Measurements from ENCODE around the gene CRYBA4.

The CRYBA4 gene

DNA sequence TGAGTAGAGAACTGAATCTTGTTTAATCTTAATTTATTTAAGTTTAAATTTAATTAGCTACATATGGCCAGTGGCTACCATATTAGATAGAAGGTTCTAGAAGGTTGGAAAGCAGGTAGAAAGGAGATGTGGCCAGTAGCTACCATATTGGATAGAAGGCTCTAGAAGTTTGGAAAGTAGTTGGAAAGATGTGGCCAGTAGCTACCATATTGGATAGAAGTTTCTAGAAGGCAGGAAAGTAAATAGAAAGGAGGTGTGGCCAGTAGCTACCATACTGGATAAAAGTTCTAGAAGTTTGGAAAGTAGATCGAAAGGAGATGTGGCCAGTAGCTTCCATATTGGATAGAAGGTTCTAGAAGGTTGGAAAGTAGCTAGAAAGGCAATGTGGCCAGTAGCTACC lies 2.2 kb downstream of the CRYBA4 start:
- DNase-seq, result no peak

- DNase-seq, result no peak
Measured at GRCh38 chr22:26624803-26625202, 3.0 kb downstream of the CRYBA4 start.

DNA sequence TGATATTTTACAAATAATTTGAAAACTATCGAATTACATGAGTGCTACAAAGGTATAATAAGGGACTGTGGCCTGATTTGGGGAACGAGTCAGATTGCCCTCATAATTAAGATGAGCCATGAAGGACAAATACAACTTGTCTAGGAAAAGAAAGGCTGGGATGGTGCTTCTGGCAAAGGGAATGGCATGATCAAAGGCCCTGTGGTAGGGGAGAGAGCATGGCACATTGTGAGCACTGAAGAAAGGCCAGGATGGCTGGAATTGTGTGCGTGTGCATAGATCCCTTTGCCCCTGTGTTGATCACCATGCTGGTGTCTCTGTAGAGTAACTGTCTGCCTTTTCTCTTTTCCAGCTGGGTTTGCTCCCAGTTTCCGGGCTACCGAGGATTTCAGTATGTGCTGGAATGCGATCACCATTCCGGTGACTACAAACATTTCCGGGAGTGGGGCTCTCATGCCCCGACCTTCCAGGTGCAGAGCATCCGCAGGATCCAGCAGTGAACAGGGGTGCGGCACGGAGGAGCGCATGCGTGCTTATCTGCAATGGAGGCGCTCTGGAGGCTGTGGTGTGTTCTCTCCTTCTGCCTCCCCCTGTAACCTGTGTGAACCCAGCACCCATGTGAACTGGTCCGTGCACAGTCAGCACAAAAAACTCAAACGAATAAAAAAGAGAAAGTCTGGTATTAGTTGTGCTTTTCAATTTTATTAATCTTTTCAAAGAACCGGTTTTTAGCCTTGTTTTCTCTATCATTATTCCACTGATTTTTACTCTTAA lies 8.4 kb downstream of the CRYBA4 start:
- DNase-seq, result no peak

DNA sequence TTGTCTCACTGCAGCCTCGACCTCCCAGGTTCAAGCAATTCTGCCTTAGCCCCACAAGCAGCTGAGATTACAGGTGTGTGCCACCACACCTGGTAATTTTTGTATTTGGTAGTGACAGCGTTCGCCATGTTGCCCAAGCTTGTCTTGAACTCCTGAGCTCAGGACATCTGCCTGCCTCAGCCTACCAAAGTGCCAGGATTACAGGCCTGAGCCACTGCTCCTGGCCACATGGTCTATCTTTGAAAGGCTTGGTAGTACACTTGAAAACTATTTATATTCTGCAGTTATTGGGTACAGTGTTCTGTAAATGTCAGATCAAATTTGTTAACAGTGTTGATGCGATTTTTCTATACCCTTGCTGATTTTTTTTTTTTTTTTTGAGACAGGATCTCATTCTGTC lies 9.5 kb downstream of the CRYBA4 start:
- DNase-seq, result no peak

DNA sequence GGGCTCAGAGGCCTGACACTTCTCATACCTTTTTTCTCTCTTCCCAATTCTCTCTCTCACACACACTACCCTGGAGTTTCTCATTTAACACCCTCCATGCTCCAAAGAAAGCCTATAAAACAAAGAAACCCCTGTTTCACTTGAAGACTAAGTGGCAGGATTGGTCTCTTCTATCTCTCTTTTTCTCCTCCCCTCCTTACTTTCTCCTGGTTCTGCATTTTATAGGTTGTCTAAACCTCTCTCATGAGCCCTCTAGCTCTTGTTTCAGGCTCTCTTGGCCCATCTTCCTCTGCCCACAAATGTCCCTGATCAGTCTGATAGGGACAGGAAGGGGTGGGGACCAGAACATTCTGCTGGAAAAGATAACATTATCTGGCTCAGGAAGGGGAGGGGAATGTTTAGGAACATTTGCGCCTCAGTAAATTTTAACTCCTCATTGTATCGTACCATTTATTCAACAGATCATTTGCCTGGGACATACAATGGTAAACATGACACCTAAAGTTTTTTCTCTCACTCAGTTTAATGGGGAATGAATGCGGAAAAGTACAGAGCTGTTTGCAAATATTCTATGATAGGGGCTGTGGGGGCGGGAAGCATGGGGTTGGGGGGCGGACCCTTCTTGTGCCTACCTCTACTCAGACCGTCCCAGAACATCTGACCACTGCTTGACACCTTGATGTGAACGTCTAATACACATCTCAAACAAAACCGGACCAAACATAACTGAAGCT lies 10.8 kb downstream of the CRYBA4 start:
- DNase-seq, result no peak

DNA sequence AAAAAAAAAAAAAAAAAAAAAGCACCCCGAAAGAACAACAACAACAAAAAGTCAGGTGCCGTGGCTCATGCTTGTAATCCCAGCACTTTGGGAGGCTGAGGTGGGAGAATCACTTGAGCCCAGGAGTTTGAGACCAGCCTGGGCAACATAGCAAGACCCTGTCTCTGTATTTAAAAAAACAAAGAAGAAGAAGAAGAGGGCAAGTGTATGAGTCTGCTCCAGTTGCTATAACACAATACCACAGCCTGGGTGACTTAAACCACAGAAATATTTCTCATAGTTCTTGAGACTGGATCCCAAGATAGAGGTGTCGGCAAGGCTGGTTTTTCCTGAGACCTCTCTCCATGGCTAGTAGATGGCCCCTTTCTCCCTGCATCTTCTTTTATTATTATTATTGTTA lies 12.4 kb downstream of the CRYBA4 start:
- no peak for DNase-seq

- no peak for DNase-seq
Measured at GRCh38 chr22:26635117-26635516, 13.4 kb downstream of the CRYBA4 start.

DNA sequence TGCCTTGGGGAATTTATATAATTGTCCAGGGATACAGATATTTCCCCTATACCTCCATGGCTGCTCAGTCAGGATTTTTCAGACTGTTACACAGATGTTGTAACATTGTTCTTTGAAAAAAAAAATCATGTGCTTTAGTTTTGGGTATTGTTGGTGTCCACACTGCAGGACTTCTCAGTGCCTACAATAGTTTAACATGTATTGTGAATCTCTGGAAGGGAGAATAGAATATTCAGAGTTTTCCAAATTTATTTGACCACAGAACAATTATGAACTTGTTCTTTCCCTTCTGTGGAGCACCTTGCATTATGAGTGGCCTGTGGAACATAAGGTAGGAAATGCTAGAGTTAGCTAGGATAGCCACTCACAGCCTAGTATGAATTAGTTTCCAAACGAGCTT lies 14.5 kb downstream of the CRYBA4 start:
- DNase-seq, result no peak

DNA sequence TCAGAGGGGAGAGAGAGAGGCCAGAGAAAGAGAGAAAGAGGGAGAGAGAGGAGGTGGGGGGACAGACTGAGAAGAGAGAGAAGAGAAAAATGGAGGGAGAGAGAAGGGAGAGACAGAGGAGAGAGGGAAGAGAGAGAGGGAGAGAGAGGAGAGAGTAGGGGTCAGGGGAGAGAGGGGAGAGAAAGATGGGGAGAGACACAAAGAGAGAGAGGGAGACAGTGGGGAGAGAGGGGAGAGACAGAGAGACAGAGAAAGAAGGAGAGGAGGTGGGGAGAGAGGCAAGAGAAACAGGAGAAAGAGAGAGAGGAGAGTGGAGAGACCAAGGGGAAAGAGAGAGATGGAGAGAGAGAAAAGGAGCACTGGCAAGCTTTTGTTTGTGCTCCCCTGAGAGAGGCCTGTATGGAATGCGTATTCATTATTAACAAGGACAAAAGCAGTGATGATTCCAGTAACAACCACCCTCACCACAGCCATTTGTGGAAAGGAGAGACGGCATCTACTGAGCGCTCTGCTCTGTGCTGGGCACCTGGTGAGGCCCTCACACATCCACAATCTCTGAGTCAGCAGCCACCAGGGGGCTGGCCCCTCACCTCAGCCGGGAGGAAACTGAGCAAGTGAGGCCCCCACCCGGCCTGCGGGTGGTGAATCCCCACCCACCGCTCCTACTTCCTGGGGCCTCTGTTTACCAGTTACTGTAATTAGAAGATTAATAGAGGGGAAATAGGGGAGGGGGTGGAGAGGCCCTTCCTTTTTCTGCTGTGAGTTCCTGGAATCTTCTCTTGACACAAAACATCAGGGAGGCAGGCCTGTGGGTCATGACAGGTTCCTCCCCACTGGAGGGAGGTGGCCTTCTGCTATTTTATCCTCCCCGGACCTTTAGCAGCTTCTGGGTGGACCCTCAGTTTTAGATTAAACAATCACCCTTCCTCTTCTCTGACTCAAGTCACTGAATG lies 21.0 kb downstream of the CRYBA4 start:
- DNase-seq, result no peak

- DNase-seq, result no peak
Measured at GRCh38 chr22:26643418-26644100, 21.8 kb downstream of the CRYBA4 start.

DNA sequence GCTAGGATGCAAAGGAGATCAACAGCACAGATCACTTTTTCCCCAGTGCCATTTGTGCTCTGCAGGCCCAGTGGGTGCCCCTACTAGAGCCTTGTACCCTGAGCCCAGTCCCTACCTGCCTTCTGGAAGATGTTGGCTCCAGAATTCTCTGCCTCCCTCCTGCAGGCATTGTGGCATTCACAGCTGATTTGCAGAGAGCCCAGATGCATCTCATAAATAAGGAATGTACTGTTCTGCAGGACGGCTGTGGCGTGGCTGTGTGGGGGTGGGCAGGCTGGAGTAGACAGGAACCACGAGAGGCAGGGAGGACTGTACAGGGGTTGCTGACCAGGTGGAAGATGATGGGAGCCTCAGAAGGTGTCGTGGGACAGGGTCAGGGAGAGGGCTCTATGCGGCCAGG lies 24.4 kb downstream of the CRYBA4 start:
- DNase-seq, result no peak

DNA sequence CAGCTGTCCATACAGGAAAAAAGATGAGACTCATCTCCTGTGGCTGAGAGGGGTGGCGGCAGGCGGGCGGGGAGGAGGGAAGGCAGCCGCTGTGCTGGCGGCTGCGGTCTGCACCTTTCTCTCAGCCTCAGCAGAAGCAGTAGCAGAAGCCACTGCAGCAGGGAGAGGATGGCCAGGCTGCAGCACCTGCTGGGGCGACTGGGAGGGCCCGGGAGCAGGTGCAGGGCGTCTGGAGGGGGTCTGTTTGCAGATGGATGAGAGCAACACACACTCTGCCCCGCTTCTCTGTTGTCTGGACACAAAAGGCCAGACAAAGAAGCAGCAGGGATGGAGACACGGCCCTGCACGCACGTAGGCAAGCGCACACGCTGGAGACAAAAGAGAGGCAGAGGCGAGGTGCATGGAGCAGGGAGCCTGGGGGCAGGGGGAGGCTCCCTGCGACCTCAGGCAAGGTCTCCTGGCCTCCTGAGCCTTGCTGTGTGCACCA lies 26.3 kb downstream of the CRYBA4 start:
- DNase-seq, result no peak

DNA sequence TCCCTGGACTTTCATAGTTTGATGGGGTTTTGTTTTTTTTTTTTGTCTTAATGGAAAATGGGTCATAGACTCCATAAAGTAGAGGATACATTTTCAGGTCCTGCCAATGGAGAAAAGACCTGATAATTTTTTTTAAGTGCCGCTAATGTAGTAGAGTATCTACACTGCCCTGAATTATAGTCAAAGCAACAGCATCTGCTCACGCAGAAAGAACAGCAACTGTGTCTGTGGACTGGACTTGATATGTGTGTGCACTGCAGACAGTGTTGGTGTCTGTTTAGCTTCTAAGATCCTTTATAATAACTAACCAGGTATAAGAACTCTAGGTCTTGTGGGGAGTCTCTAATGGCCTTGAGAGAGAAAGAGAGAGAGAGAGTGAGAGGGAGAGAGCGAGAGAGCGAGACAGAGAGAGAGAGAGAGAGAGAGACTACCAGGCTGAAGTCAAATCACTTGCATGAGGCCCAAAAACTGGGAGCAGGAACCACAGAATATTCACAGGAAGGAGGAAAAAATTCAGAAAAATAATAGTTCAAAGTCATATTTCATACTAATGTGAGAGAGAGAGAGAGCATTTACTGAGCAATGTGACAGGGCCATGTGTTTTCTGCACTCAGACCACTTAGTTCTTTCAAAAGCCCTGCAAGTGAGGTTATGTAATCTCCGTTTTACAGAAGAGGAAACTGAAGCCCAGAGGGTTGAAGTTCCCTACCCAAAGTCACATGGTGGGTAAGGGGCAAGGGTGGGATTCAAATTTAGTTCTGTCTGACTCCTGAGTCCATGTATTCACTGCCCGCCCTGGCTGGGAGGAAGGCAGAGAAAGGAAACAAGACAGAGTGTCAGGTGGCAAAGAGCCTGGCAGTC lies 27.0 kb downstream of the CRYBA4 start:
- DNase-seq, result peak in 1 of 56 donors; percentile 15

- DNase-seq, result no peak
Measured at GRCh38 chr22:26650722-26651421, 29.1 kb downstream of the CRYBA4 start.

GRCh38 chr22:26651815-26652214 lies 30.1 kb downstream of the CRYBA4 start:
- no peak for DNase-seq

GRCh38 chr22:26656891-26657851 lies 35.4 kb downstream of the CRYBA4 start, which contains the start of gene MIAT:
Gene MIAT, plus strand, starts transcription at chr22:26657588.
- DNase-seq, result peak in 37 of 56 donors; percentile 12 to 79 (median 46)

DNA sequence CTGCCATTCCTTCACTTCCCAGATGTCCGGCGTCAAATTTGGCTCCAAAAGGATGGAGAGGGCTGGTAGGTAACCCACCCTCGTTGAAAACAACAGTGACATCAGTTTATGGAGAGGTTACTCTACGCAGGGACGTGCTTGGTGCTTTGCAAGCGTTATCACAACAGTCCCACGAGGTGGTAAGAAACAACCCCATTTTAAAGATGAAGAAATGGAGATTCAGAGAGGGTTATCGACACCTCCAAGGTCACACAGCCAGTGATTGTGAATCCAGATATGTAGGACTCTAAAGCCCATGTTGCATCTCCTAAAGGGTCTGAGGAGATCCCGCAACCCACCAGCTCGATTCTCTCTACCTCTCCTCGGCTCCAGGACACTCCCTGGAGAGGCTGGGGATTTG lies 36.4 kb downstream of the CRYBA4 start:
- DNase-seq, result no peak

All from nucleus accumbens (tissue), 56 donors.